C4-2B (cell line): ENCODE measurements around the gene ACVR1B.

Experiments
- H3K27ac ChIP-seq: fragments of 450-650 bp; 2 replicates; pipeline ENCODE4 v1.5.1; 2017
- ZFX ChIP-seq: fragments of 450-650 bp; IDR thresholded peaks from 2 replicates; pipeline ENCODE4 v1.6.1; 2017
- TF ChIP-seq, protein P1 (sequence below): fragments of 450-650 bp; conservative IDR thresholded peaks from 2 replicates; pipeline ENCODE4 v1.5.1; 2017; ENCODE audit warnings: mild to moderate bottlenecking

The ACVR1B gene

DNA sequence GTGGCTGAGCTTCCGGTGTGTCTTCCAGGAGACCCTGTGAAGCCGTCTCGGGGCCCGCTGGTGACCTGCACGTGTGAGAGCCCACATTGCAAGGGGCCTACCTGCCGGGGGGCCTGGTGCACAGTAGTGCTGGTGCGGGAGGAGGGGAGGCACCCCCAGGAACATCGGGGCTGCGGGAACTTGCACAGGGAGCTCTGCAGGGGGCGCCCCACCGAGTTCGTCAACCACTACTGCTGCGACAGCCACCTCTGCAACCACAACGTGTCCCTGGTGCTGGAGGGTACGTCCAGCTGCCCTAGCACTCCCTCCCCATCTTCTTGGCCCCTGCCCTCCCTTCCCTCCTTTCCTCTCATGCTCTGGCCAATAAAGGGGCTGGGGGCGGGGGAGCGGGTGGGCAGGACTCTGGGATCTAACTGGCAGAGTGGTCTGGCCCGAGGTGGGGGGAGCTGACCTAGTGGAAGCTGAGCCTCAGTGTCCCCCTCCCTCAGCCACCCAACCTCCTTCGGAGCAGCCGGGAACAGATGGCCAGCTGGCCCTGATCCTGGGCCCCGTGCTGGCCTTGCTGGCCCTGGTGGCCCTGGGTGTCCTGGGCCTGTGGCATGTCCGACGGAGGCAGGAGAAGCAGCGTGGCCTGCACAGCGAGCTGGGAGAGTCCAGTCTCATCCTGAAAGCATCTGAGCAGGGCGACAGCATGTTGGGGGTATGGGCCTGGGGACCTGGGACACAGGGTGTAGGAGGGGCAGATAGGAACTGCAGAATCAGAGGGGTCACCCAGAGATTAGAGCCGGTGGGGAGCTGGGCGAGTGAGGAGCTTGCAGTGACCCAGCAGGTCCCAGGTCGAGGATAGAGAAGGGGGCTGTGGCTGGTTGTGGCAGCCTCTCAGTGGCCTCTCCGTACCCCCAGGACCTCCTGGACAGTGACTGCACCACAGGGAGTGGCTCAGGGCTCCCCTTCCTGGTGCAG, 38.1 kb upstream of the ACVR1B start:
- no peak overlapping the region for H3K27ac ChIP-seq
- TF ChIP-seq, protein P1, sequence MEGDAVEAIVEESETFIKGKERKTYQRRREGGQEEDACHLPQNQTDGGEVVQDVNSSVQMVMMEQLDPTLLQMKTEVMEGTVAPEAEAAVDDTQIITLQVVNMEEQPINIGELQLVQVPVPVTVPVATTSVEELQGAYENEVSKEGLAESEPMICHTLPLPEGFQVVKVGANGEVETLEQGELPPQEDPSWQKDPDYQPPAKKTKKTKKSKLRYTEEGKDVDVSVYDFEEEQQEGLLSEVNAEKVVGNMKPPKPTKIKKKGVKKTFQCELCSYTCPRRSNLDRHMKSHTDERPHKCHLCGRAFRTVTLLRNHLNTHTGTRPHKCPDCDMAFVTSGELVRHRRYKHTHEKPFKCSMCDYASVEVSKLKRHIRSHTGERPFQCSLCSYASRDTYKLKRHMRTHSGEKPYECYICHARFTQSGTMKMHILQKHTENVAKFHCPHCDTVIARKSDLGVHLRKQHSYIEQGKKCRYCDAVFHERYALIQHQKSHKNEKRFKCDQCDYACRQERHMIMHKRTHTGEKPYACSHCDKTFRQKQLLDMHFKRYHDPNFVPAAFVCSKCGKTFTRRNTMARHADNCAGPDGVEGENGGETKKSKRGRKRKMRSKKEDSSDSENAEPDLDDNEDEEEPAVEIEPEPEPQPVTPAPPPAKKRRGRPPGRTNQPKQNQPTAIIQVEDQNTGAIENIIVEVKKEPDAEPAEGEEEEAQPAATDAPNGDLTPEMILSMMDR = no peak
- TF ChIP-seq ZFX = no peak

GRCh38 chr12:51914034-51914923, 37.2 kb upstream of the ACVR1B start:
- H3K27ac ChIP-seq = no peak overlapping the region

GRCh38 chr12:51915003-51915625, 36.4 kb upstream of the ACVR1B start:
- no peak overlapping the region for H3K27ac ChIP-seq
- TF ChIP-seq, protein P1 = no peak
- TF ChIP-seq ZFX = no peak

More at GRCh38 chr12:51914034-51914923, 37.2 kb upstream of the ACVR1B start:
- no peak for TF ChIP-seq ZFX
- TF ChIP-seq, protein P1 = no peak

- H3K27ac ChIP-seq = no peak overlapping the region
- TF ChIP-seq, protein P1 = no peak
- no peak for TF ChIP-seq ZFX
These were observed 35.5 kb upstream of the ACVR1B start for GRCh38 chr12:51915951-51916350.

- H3K27ac ChIP-seq = no peak overlapping the region
- TF ChIP-seq, protein P1 = no peak
- TF ChIP-seq ZFX = no peak
These were observed 34.4 kb upstream of the ACVR1B start for GRCh38 chr12:51917041-51917590.

GRCh38 chr12:51917746-51918453, 33.6 kb upstream of the ACVR1B start:
- no peak for TF ChIP-seq ZFX
- TF ChIP-seq, protein P1 = no peak
- no peak overlapping the region for H3K27ac ChIP-seq
